GM12874 (cell line): Measurements from ENCODE around the gene ENTHD1.
A peak's percentile ranks its signal among the peaks of the same experiment; 100 is the strongest.

ENCODE experiments used
- CTCF ChIP-seq: IDR thresholded peaks from 2 replicates; pipeline ENCODE4 v1.5.1; 2011; ENCODE audit warnings: low read depth, mild to moderate bottlenecking, control low read depth, low read length, moderate library complexity; ENCODE audit not compliant: insufficient read depth

Gene ENTHD1

GRCh38 chr22:39938509-39939111 lies 45.0 kb upstream of the ENTHD1 start:
- TF ChIP-seq CTCF = no peak

- TF ChIP-seq CTCF = no peak
Observed at GRCh38 chr22:39937906-39938305, 44.3 kb upstream of the ENTHD1 start.

GRCh38 chr22:39936523-39937145 lies 43.1 kb upstream of the ENTHD1 start:
- TF ChIP-seq CTCF = no peak

GRCh38 chr22:39935612-39936011 lies 42.1 kb upstream of the ENTHD1 start:
- TF ChIP-seq CTCF = no peak

- TF ChIP-seq CTCF = no peak
Observed at GRCh38 chr22:39935116-39935515, 41.6 kb upstream of the ENTHD1 start.

- no peak for TF ChIP-seq CTCF
Observed at GRCh38 chr22:39933741-39934140, 40.2 kb upstream of the ENTHD1 start.

- peak; percentile 78 for TF ChIP-seq CTCF
Observed at GRCh38 chr22:39932918-39933649, 39.5 kb upstream of the ENTHD1 start.
